PFSK-1 (cell line): Measurements from ENCODE around the gene DEFB113.

Source experiments
- FOXP2 ChIP-seq: optimal IDR thresholded peaks from 2 replicates; pipeline ENCODE3; 2011; ENCODE audit warnings: borderline replicate concordance, control low read depth, inconsistent platforms; ENCODE audit not compliant: insufficient read depth; ENCODE audit errors: extremely low read length, extremely low read depth
- POLR2AphosphoS5 ChIP-seq: IDR thresholded peaks from 2 replicates; pipeline ENCODE4 v1.6.1; 2012; ENCODE audit warnings: low read depth, mild to moderate bottlenecking, control low read depth, low read length, moderate library complexity
- SIN3A ChIP-seq: IDR thresholded peaks from 2 replicates; pipeline ENCODE4 v1.6.1; 2012; ENCODE audit warnings: mild to moderate bottlenecking, low read length, moderate library complexity, borderline replicate concordance; ENCODE audit not compliant: insufficient read depth
- TAF1 ChIP-seq: IDR thresholded peaks from 2 replicates; pipeline ENCODE4 v1.6.1; 2012; ENCODE audit warnings: low read length, control low read depth, borderline replicate concordance; ENCODE audit not compliant: insufficient read depth
- TF ChIP-seq, protein P1 (sequence below), 2 experiments: IDR thresholded peaks; 2 replicates each; pipeline versions ENCODE4 v1.6.1 to v1.8.0; 2011 to 2012; ENCODE audit warnings: low read depth in 2 of 2, low read length in 2 of 2, control low read depth in 1 of 2, inconsistent platforms in 1 of 2, mild to moderate bottlenecking in 1 of 2, moderate library complexity in 1 of 2; ENCODE audit not compliant: insufficient read depth in 1 of 2

Gene DEFB113

DNA sequence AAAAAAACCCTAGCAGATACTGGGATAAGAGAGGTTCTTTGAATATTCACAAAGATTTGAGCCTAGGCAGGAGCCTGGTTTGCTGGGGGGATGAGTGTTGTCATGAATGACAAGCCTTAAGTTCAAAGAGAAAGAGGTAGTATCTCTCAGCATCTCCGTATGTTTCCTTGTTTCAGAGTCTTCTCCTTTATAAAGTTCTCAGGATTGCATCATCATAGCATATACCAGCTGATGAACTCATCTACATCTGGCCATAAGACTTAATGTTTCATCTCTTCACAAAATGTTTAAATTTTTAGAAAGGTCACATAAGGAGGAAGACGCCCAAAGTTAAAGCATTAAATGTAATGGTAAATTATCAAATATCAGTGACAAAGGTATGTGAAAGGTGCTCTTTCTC is 22.6 kb downstream of the DEFB113 start:
- TF ChIP-seq, protein P1, sequence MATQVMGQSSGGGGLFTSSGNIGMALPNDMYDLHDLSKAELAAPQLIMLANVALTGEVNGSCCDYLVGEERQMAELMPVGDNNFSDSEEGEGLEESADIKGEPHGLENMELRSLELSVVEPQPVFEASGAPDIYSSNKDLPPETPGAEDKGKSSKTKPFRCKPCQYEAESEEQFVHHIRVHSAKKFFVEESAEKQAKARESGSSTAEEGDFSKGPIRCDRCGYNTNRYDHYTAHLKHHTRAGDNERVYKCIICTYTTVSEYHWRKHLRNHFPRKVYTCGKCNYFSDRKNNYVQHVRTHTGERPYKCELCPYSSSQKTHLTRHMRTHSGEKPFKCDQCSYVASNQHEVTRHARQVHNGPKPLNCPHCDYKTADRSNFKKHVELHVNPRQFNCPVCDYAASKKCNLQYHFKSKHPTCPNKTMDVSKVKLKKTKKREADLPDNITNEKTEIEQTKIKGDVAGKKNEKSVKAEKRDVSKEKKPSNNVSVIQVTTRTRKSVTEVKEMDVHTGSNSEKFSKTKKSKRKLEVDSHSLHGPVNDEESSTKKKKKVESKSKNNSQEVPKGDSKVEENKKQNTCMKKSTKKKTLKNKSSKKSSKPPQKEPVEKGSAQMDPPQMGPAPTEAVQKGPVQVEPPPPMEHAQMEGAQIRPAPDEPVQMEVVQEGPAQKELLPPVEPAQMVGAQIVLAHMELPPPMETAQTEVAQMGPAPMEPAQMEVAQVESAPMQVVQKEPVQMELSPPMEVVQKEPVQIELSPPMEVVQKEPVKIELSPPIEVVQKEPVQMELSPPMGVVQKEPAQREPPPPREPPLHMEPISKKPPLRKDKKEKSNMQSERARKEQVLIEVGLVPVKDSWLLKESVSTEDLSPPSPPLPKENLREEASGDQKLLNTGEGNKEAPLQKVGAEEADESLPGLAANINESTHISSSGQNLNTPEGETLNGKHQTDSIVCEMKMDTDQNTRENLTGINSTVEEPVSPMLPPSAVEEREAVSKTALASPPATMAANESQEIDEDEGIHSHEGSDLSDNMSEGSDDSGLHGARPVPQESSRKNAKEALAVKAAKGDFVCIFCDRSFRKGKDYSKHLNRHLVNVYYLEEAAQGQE (IDR thresholded peaks at IDR 0.05; ENCODE audit: insufficient read depth in 1 of 2, low read depth in 2 of 2, low read length in 2 of 2) = no peak
- no peak for TF ChIP-seq TAF1
- TF ChIP-seq SIN3A = no peak
- no peak for TF ChIP-seq FOXP2
- no peak for TF ChIP-seq POLR2AphosphoS5

DNA sequence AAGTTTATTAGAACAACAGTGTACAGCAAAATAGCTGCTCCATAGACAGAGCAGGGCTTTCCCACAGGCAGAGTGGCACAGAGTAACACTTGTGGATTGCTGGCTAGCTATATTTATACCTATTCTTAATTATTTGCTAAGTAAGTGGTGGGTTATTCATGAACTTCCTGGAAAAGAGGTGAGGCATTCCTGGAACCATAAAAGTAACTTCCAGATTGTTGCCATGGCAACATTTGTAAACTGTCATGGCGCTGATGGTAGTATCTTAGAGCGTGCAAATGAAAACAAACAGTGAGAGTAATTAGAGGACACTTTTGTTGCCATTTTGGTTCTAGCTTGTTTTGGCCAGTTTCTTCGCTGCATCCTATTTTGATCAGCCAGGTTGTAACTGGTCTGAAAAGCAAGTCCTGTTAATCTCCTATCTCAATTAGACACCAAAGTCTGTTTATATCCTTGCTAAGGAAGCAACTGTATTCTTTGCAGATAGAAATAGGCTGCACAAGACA is 29.4 kb downstream of the DEFB113 start:
- TF ChIP-seq, protein P1 (IDR thresholded peaks at IDR 0.05; ENCODE audit: insufficient read depth in 1 of 2, low read depth in 2 of 2, low read length in 2 of 2) = no peak
- no peak for TF ChIP-seq TAF1

DNA sequence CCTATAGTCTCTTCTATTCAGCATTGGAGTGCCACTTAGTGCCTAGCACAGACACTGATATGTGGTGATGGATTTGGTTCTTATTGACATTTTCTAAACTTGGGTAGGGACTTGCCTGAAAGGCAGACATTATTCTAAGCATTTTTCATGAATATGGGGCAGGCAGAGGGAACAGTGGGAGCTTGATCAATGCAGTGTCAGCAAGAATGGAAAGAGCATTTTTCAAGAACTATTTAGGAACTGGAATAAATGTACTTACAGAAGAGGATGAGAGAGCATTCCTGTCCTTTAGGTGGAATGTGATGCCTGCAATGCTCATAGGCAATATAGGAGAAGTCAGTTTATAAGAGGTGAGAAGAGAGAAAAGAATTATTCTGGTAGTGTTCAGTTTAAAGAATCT is 31.6 kb downstream of the DEFB113 start:
- TF ChIP-seq, protein P1 (IDR thresholded peaks at IDR 0.05; ENCODE audit: insufficient read depth in 1 of 2, low read depth in 2 of 2, low read length in 2 of 2) = no peak

DNA sequence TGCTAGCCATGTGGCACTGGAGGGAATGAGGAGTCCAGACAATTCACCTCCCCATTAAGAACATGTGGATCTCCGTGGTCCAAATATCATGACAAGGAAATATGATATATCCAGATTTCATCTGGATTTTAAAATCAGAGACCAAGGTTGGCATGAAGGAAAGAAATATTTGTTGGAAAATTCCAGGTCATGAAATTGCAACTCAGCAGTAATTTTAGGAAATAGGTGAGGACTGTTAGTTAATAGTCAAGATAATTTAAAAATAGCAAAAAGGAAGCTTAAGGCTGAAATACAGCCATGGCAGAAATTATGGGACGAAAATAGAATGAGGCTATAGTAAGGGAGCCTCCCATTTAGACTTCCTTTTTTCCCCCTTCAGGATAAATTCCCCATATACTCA is 32.4 kb downstream of the DEFB113 start:
- TF ChIP-seq POLR2AphosphoS5 (no peak), SIN3A (no peak)
- TF ChIP-seq, protein P1 (IDR thresholded peaks at IDR 0.05; ENCODE audit: insufficient read depth in 1 of 2, low read depth in 2 of 2, low read length in 2 of 2) = no peak

DNA sequence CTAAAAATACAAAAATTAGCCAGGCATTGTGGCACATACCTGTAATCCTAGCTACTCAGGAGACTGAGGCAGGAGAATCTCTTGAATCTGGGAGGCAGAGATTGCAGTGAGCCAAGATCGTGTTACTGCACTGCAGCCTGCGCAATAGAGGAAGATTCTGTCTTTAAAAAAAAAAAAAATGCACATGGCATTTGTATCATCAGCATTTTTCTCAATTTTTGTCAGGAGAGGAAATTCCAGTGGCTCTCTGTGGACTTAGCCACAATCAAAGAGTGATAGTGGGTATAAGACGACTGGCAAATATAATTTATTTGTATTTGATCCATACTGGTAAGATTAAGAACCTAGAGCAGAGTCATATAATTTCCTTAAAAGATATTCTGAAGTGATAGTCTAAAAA is 34.0 kb downstream of the DEFB113 start:
- no peak for TF ChIP-seq TAF1
- TF ChIP-seq POLR2AphosphoS5 = no peak
- TF ChIP-seq, protein P1 (IDR thresholded peaks at IDR 0.05; ENCODE audit: insufficient read depth in 1 of 2, low read depth in 2 of 2, low read length in 2 of 2) = no peak
- no peak for TF ChIP-seq SIN3A
- TF ChIP-seq FOXP2 = no peak
